Lung (tissue), 12 donors: ENCODE measurements around the gene NCAPH2. TPM values are rescaled to one million over a fixed set of nuclear protein-coding genes. Genes with fewer than 3 reads are reported as not detected.
"Not testable (repeated sequence)": the region's sequence is repeated elsewhere in the genome, so short reads cannot be mapped to it uniquely, and the experiment has no call there.

Experiments
- ATAC-seq: fragments of 200-7000 bp; cut with Tn5 transposase; one replicate; pipeline ENCODE4 v1.9.1; 2020; ENCODE audit warnings: moderate number of reproducible peaks; ENCODE audit not compliant: insufficient read depth, low FRiP score
- DNase-seq, 3 donors: peaks; one replicate each; pipeline ENCODE4 v3.0.0-alpha.2; 2013 to 2017
- H3K27ac ChIP-seq, 2 donors: one replicate each; pipeline ENCODE4 v1.5.1; 2013; ENCODE audit warnings: mild to moderate bottlenecking in 2 of 2, moderate library complexity in 2 of 2, control low read depth in 1 of 2, inconsistent platforms in 1 of 2, low read depth in 1 of 2, low read length in 1 of 2
- H3K27me3 ChIP-seq, 3 donors: one replicate each; pipeline ENCODE4 v1.5.1; 2013; ENCODE audit warnings: low read length in 2 of 3; ENCODE audit not compliant: control insufficient read depth in 3 of 3, insufficient read depth in 3 of 3
- H3K36me3 ChIP-seq, 4 donors: one replicate each; pipeline ENCODE4 v1.5.1; 2013; ENCODE audit warnings: low read length in 4 of 4, mild to moderate bottlenecking in 1 of 4, moderate library complexity in 1 of 4; ENCODE audit not compliant: control insufficient read depth in 4 of 4, insufficient read depth in 4 of 4
- H3K4me1 ChIP-seq, 5 donors: one replicate each; pipeline ENCODE4 v1.5.1; 2013; ENCODE audit warnings: low read length in 5 of 5, mild to moderate bottlenecking in 2 of 5, moderate library complexity in 1 of 5; ENCODE audit not compliant: control insufficient read depth in 5 of 5, insufficient read depth in 5 of 5
- H3K4me3 ChIP-seq: one replicate; pipeline ENCODE4 v1.5.1; 2013; ENCODE audit warnings: mild to moderate bottlenecking, control low read depth, moderate library complexity
- H3K9ac ChIP-seq, 2 donors: one replicate each; pipeline ENCODE4 v1.5.1; 2013; ENCODE audit warnings: low read length in 2 of 2, control low read depth in 1 of 2; ENCODE audit not compliant: insufficient read depth in 1 of 2
- H3K9me3 ChIP-seq, 4 donors: one replicate each; pipeline ENCODE4 v1.5.1; 2013; ENCODE audit warnings: low read length in 3 of 4, mild to moderate bottlenecking in 1 of 4, moderate library complexity in 1 of 4; ENCODE audit not compliant: control insufficient read depth in 4 of 4, insufficient read depth in 3 of 4
- WGBS, 2 donors: extraction: QIAGEN DNeasy Blood & Tissue Kit; methylation state at CpG; one replicate each; pipeline ENCODE4 v1.1.7; 2013; 5-methylcytosine and 5-hydroxymethylcytosine counted together
- polyA plus RNA-seq, 2 donors: library from polyadenylated mRNA; stranded (reverse); fragments of 200-250 nt; gene quantifications; one replicate each; pipeline ENCODE4 v1.2.1, GENCODE V29; 2013
- total RNA-seq, 2 donors: library from RNA; depleted of rRNA in 1 of 2; stranded (reverse); fragments of >200 nt in 1 of 2; gene quantifications; one replicate each; pipeline ENCODE4 v1.2.1, GENCODE V29; 2014 to 2021
- TF ChIP-seq, protein P1 (sequence below): IDR thresholded peaks from 2 replicates; pipeline ENCODE4 v1.5.1; 2012; ENCODE audit warnings: mild to moderate bottlenecking; ENCODE audit errors: control extremely low read depth, extremely low read depth
- donor health status: control.
- donor health status: control.
- donor health status: Bipolar disorder and iron deficiency.
- donor health status: healthy.
- donor health status: DM: yes; HTN: yes; CAD: no.

The NCAPH2 gene
- total and polyA plus RNA-seq, 4 donors = 27.8 to 64.4 (median 43.2) TPM

DNA sequence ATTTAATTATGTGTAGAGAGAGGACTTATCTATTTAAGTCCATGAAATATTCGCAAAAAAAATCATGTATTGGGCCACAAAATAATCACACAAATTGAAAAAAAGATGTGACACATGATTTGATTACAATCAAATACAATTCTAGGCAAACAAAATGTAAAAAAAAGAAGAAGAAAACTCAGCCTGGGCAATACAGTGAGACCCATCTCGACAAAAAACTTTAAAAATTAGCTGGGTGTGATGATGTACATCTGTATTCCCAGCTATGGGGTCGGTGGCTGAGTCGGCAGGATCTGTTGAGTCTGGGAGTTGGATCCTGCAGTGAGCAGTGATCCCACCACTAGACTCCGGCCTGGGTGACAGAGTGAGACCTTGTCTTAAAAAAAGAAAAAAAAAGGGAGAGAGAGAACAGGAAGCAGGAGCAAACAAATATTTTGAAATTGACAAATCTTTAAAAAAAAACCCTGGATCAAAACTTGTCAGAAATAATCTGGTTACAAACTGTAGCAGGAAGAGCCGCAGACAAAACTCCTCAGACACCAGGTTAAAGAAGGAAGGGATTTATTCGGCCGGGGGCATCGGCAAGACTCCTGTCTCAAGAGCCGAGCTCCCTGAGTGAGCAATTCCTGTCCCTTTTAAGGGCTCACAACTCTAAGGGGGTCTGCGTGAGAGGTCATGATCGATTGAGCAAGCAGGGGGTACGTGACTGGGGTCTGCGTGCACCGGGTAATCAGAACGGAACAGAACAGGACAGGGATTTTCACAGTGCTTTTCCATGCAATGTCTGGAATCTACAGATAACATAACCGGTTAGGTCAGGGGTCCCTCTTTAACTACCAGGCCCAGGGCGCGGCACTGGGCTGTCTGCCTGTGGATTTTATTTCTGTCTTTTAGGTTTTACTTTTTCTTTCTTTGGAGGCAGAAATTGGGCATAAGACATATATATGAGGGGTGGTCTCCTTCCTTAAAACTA lies 25.1 kb downstream of the NCAPH2 start:
- Histone ChIP-seq H3K9ac (no peak overlapping the region), H3K36me3 (peaks cover 0 to 1% (median 0%) of the 10 kb centered on the region in 4 donors), H3K4me3 (no peak overlapping the region), H3K4me1 (peaks cover 0 to 26% (median 10%) of the 10 kb centered on the region in 5 donors), H3K27me3 (peaks cover 0 to 38% (median 29%) of the 10 kb centered on the region in 3 donors), H3K27ac (peak overlapping the region in 1 of 2 donors; percentile 83), H3K9me3 (no peaks in the 10 kb centered on the region)
- ATAC-seq = no peak
- peak in 1 of 3 donors; percentile 16 for DNase-seq
- 62 to 76% methylated on average over 19 of the region's 19 CpGs for WGBS, 2 donors
- TF ChIP-seq, protein P1, sequence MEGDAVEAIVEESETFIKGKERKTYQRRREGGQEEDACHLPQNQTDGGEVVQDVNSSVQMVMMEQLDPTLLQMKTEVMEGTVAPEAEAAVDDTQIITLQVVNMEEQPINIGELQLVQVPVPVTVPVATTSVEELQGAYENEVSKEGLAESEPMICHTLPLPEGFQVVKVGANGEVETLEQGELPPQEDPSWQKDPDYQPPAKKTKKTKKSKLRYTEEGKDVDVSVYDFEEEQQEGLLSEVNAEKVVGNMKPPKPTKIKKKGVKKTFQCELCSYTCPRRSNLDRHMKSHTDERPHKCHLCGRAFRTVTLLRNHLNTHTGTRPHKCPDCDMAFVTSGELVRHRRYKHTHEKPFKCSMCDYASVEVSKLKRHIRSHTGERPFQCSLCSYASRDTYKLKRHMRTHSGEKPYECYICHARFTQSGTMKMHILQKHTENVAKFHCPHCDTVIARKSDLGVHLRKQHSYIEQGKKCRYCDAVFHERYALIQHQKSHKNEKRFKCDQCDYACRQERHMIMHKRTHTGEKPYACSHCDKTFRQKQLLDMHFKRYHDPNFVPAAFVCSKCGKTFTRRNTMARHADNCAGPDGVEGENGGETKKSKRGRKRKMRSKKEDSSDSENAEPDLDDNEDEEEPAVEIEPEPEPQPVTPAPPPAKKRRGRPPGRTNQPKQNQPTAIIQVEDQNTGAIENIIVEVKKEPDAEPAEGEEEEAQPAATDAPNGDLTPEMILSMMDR = no peak

DNA sequence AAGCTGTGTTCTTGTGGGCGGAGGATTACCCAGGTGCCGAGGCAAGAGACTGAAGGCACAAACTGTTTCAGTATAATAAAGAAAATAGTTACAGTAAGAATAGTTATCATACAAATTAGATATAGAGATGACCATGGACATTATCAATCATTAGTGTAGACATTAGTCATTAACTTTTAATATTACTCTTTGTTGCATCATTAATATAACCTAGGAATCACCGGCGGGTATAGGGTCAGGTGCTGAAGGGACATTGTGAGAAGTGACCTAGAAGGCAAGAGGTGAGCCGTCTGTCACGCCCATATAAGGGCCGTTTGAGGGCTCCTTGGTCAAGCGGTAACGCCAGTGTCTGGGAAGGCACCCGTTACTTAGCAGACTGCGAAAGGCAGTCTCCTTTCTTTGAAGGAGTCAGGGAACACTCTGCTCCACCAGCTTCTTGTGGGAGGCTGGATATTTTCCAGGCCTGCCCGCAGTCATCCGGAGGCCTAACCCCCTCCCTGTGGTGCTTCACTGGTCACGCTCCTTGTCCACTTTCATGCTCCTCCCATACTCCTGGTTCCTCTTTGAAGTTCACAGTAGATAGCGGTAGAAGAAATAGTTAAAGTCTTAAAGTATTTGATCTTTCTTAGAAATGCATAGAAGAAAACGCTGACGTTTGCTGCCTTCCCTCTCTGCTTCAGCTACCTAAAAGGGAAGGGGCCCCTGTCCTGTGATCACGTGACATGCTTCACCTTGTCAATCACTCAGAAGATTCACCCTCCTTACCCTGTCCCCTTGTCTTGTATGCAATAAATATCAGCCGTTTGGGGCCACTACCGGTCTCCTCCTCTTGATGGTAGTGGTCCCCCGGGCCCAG lies 26.1 kb downstream of the NCAPH2 start:
- not testable (repeated sequence) for ATAC-seq, H3K9ac ChIP-seq, H3K4me3 ChIP-seq, H3K9me3 ChIP-seq, H3K36me3 ChIP-seq
- WGBS, 2 donors = 40 to 44% methylated on average over 21 of the region's 21 CpGs
- Histone ChIP-seq H3K4me1 (peaks cover 0 to 27% (median 9%) of the 10 kb centered on the region in 5 donors), H3K27ac (peak overlapping the region in 1 of 2 donors; percentile 83), H3K27me3 (peaks cover 0 to 35% (median 29%) of the 10 kb centered on the region in 3 donors)
- peak; percentile 12 to 67 (median 57) for DNase-seq

DNA sequence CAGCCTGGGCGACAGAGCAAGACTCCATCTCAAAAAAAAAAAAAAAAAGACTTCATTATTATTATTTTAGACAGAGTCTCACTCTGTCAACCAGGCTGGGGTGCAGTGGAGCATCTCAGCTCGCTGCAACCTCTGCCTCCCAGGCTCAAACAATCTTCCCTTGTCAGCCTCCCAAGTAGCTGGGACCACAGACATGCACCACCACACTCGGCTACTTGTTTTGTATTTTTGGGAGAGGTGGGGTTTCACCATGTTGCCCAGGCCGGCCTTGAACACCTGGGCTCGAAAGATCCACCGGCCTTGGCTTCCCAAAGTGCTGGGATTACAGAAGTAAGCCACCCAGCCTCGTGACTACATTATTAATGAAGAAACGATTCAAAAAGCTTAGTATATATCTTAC lies 27.1 kb downstream of the NCAPH2 start:
- Histone ChIP-seq H3K4me3 (no peak overlapping the region), H3K36me3 (no peaks in the 10 kb centered on the region), H3K9ac (no peak overlapping the region), H3K9me3 (no peaks in the 10 kb centered on the region), H3K4me1 (peaks cover 0 to 24% (median 9%) of the 10 kb centered on the region in 5 donors), H3K27me3 (peaks cover 0 to 28% (median 27%) of the 10 kb centered on the region in 3 donors), H3K27ac (peak overlapping the region in 1 of 2 donors; percentile 32)
- TF ChIP-seq, protein P1 = no peak
- DNase-seq (no peak), ATAC-seq (no peak)
- 79 to 93% methylated on average over 7 to 8 of the region's 8 CpGs for WGBS, 2 donors
